A673 (cell line): ENCODE data around the gene PRSS27. TPM values are rescaled to one million over a fixed set of nuclear protein-coding genes. Genes with fewer than 3 reads are reported as not detected.
A peak's percentile ranks its signal among the peaks of the same experiment; 100 is the strongest.

Experiments used
- BruUV-seq: library from RNA; stranded (reverse); fragments of 400-500 nt; replicated peaks from 2 replicates; lab custom pipeline; 2021; lab: Mats Ljungman, UMichigan
- CTCF ChIA-PET: fragments of 300-600 bp; sonication (Branson Sonifier 250); formaldehyde crosslinking; loops from one replicate; lab custom pipeline; 2022; ENCODE audit warnings: antibody characterized with exemption; lab: Charles Lee
- POLR2A ChIA-PET: fragments of 300-600 bp; sonication (Branson Sonifier 250); formaldehyde crosslinking; loops from one replicate; lab custom pipeline; 2022; ENCODE audit warnings: antibody characterized with exemption; ENCODE audit not compliant: low non-redundant PET; lab: Charles Lee
- DNase-seq: peaks from one replicate; pipeline ENCODE4 v3.0.0-alpha.2; 2015; ENCODE audit warnings: low spot score
- H3K27ac ChIP-seq: fragments of 200-600 bp; sonication (generic); 2 replicates; pipeline ENCODE4 v1.5.1; 2016; ENCODE audit warnings: mixed run types, low read depth, mild to moderate bottlenecking, mixed read lengths, antibody characterized with exemption, low read length; ENCODE audit not compliant: poor library complexity, severe bottlenecking
- H3K27me3 ChIP-seq: fragments of 200-600 bp; sonication (generic); replicated peaks from 2 replicates; pipeline ENCODE4 v1.6.1; 2017; ENCODE audit warnings: mixed run types, low read depth, mild to moderate bottlenecking, mixed read lengths, antibody characterized with exemption, low read length; ENCODE audit not compliant: insufficient read depth, poor library complexity
- H3K36me3 ChIP-seq: fragments of 200-600 bp; sonication (generic); 2 replicates; pipeline ENCODE4 v1.6.1; 2016; ENCODE audit warnings: mixed run types, mild to moderate bottlenecking, mixed read lengths, antibody characterized with exemption, low read length; ENCODE audit not compliant: insufficient read depth, poor library complexity, severe bottlenecking
- H3K4me1 ChIP-seq: fragments of 200-600 bp; sonication (generic); 2 replicates; pipeline ENCODE4 v1.6.1; 2017; ENCODE audit warnings: mixed run types, mild to moderate bottlenecking, mixed read lengths, antibody characterized with exemption, low read length; ENCODE audit not compliant: insufficient read depth, poor library complexity, severe bottlenecking
- H3K4me3 ChIP-seq: fragments of 200-600 bp; sonication (generic); 2 replicates; pipeline ENCODE4 v1.5.1; 2016; ENCODE audit warnings: low read depth, mixed run types, mild to moderate bottlenecking, mixed read lengths, low read length; ENCODE audit not compliant: poor library complexity, severe bottlenecking
- H3K9me3 ChIP-seq: fragments of 200-600 bp; sonication (generic); 2 replicates; pipeline ENCODE4 v1.6.1; 2016; ENCODE audit warnings: mixed run types, low read depth, mild to moderate bottlenecking, mixed read lengths, antibody characterized with exemption, low read length; ENCODE audit not compliant: poor library complexity, severe bottlenecking
- EZH2 ChIP-seq: fragments of 200-600 bp; sonication (generic); IDR thresholded peaks from 2 replicates; pipeline ENCODE4 v1.6.1; 2017; ENCODE audit warnings: borderline replicate concordance, low read depth, mild to moderate bottlenecking, mixed read lengths, antibody characterized with exemption, low read length; ENCODE audit not compliant: poor library complexity, severe bottlenecking
- intact Hi-C: fragments of 100-400 bp; cut with micrococcal nuclease; formaldehyde crosslinking; loops from one replicate; pipeline ENCODE4 v1.10.0; 2022; ENCODE audit not compliant: unreplicated experiment
- total RNA-seq: library from RNA; stranded (reverse); gene quantifications from 2 replicates; pipeline ENCODE4 v1.2.3, GENCODE V29; 2021
- TF ChIP-seq, protein P1 (sequence below): fragments of 300-800, 200-600 bp; sonication (generic); conservative IDR thresholded peaks from 2 replicates; pipeline ENCODE4 v1.5.1; 2017; ENCODE audit warnings: low read depth, mild to moderate bottlenecking, antibody characterized with exemption, low read length, moderate library complexity, mixed read lengths

Gene PRSS27
- total RNA-seq, 1 experiment from 2014 or later = 1.3 TPM

DNA sequence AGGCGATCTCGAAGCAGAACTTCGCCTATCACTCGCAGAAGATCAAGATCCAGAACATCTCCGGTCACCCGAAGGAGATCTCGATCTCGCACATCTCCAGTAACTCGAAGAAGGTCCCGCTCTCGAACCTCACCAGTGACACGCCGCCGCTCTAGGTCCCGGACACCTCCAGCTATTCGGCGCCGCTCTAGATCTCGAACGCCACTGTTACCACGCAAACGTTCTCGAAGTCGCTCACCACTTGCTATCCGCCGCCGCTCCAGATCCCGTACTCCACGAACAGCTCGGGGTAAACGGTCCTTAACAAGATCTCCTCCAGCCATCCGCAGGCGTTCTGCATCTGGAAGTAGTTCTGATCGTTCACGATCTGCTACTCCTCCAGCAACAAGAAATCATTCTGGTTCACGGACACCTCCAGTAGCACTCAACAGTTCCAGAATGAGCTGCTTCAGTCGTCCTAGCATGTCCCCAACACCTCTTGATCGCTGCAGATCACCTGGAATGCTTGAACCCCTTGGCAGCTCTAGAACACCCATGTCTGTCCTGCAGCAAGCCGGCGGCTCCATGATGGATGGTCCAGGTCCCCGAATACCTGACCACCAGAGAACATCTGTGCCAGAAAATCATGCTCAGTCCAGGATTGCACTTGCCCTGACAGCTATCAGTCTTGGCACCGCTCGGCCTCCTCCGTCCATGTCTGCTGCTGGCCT, 46.6 kb upstream of the PRSS27 start:
- Histone ChIP-seq H3K9me3 (no peaks in the 10 kb centered on the region), H3K27me3 (no peaks in the 10 kb centered on the region), H3K4me3 (no peak overlapping the region), H3K4me1 (no peaks in the 10 kb centered on the region), H3K36me3 (peaks cover 100% of the 10 kb centered on the region), H3K27ac (no peak overlapping the region)
- intact Hi-C loops = no loop called here
- no peak for DNase-seq
- CTCF ChIA-PET = no interaction called here
- no TSS peak for BruUV-seq
- TF ChIP-seq, protein P1, sequence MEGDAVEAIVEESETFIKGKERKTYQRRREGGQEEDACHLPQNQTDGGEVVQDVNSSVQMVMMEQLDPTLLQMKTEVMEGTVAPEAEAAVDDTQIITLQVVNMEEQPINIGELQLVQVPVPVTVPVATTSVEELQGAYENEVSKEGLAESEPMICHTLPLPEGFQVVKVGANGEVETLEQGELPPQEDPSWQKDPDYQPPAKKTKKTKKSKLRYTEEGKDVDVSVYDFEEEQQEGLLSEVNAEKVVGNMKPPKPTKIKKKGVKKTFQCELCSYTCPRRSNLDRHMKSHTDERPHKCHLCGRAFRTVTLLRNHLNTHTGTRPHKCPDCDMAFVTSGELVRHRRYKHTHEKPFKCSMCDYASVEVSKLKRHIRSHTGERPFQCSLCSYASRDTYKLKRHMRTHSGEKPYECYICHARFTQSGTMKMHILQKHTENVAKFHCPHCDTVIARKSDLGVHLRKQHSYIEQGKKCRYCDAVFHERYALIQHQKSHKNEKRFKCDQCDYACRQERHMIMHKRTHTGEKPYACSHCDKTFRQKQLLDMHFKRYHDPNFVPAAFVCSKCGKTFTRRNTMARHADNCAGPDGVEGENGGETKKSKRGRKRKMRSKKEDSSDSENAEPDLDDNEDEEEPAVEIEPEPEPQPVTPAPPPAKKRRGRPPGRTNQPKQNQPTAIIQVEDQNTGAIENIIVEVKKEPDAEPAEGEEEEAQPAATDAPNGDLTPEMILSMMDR = no peak
- TF ChIP-seq EZH2 = no peak
- POLR2A ChIA-PET = no interaction called here

DNA sequence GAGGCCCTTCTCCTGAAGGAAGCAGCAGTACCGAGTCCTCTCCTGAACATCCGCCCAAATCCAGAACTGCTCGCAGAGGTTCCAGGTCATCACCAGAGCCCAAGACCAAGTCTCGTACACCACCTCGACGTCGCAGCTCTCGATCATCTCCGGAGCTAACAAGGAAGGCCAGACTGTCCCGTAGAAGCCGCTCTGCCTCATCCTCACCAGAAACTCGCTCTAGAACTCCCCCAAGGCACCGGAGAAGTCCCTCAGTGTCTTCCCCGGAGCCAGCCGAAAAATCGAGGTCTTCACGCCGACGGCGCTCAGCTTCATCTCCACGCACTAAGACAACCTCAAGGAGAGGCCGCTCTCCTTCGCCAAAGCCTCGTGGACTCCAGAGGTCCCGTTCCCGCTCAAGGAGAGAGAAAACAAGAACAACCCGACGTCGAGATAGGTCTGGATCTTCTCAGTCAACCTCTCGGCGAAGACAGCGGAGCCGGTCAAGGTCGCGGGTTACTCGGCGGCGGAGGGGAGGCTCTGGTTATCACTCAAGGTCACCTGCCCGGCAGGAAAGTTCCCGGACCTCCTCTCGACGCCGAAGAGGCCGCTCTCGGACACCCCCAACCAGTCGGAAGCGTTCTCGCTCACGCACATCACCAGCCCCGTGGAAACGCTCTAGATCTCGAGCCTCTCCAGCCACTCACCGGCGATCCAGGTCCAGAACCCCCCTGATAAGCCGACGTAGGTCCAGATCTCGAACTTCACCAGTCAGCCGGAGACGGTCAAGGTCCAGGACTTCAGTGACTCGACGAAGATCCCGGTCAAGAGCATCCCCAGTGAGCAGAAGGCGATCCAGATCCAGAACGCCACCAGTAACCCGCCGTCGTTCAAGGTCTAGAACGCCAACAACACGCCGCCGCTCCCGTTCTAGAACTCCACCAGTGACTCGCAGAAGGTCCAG, 45.7 kb upstream of the PRSS27 start:
- peaks cover 100% of the 10 kb centered on the region for H3K36me3 ChIP-seq
- ChIA-PET CTCF (no interaction called here), POLR2A (no interaction called here)
- no TSS peak for BruUV-seq
- no peak for DNase-seq
- H3K27ac ChIP-seq = no peak overlapping the region
- TF ChIP-seq EZH2 = no peak
- TF ChIP-seq, protein P1 = no peak
- H3K4me3 ChIP-seq = no peak overlapping the region
- intact Hi-C loops = no loop called here
- no peaks in the 10 kb centered on the region for H3K9me3 ChIP-seq
- H3K4me1 ChIP-seq = no peaks in the 10 kb centered on the region
- H3K27me3 ChIP-seq = no peaks in the 10 kb centered on the region

DNA sequence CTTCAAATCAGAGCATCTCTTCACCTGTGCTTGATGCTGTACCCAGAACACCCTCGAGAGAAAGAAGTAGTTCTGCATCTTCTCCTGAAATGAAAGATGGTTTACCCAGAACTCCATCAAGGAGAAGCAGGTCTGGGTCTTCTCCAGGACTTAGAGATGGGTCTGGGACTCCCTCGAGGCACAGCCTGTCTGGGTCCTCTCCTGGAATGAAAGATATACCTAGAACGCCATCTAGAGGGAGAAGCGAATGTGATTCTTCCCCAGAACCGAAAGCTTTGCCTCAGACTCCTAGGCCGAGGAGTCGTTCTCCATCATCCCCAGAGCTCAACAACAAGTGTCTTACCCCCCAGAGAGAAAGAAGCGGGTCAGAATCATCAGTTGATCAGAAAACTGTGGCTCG, 44.7 kb upstream of the PRSS27 start:
- CTCF ChIA-PET = no interaction called here
- H3K27me3 ChIP-seq = no peaks in the 10 kb centered on the region
- no peaks in the 10 kb centered on the region for H3K9me3 ChIP-seq
- TF ChIP-seq, protein P1 = 0 out of 2 replicates have a peak, but pooled peaks have one; percentile 13
- no peak for TF ChIP-seq EZH2
- H3K4me3 ChIP-seq = no peak overlapping the region
- POLR2A ChIA-PET = no interaction called here
- peaks cover 100% of the 10 kb centered on the region for H3K36me3 ChIP-seq
- H3K27ac ChIP-seq = no peak overlapping the region
- intact Hi-C loops = no loop called here
- DNase-seq = no peak
- no TSS peak for BruUV-seq
- H3K4me1 ChIP-seq = no peaks in the 10 kb centered on the region
